Measurements from ENCODE around the gene AMMECR1.

GRCh38 chrX:110226931-110227330, 91.0 kb downstream of the AMMECR1 start:
- TF ChIP-seq CTCF (IDR thresholded peaks at IDR 0.05; ENCODE audit: low read depth, low read length) (no peak), MYC (IDR thresholded peaks at IDR 0.05; ENCODE audit: low read depth, low read length) (no peak), POLR2A (IDR thresholded peaks at IDR 0.05; ENCODE audit: extremely low read depth, insufficient read length) (no peak)

Measured in NB4 (cell line).